Inflammatory macrophage treated with lipopolysaccharide for 4 hours (primary cell): ENCODE measurements around the gene LRRC3.
A peak's percentile ranks its signal among the peaks of the same experiment; 100 is the strongest.

Experiments used
- DNase-seq: peaks from one replicate; pipeline ENCODE4 v3.0.0-alpha.2; 2020

Gene LRRC3

DNA sequence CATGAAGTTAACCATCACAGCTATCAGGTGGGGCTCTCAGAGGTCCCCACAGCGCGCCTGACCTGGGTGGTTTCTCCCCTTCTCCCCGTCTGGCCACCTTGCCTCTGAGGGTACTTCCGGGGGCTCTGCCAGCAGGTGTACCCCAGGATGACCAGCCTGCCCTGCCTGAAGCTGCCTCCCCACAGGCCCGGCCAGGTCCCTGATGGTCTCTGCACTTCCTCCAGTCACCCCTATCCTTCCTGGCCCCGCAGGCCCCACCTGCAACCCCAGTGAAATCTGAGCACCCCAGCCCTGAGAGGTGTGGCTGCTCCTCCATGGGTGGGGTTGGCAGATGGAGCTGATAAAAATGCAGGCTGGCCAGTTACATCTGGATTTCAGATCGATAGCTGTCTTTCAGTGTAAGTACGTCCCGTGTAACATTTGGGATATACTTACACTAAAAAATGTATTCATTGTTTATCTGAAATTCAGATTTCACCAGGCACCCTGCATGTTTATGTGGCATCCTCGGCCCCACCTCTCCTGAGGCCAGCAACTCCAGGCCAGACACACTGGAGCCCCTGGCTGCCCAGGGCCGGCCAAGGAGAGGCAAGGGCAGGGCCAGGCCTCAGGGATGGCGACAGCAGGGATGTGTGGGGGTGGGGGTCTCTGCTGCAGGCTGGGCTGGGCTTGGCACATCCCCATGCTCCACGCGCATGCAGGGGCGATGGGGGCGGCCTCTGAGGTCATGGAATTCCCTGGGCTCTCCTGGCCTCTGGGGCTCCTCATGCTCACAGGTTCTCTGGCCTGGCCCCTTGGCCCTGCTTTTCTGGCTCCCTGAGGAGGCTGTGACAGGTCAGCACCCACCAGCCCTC is 25.1 kb downstream of the LRRC3 start:
- DNase-seq = no peak

- no peak for DNase-seq
Measured at GRCh38 chr21:44482581-44483287, 27.4 kb downstream of the LRRC3 start.

GRCh38 chr21:44483288-44484237 is 28.3 kb downstream of the LRRC3 start:
- DNase-seq = no peak

DNA sequence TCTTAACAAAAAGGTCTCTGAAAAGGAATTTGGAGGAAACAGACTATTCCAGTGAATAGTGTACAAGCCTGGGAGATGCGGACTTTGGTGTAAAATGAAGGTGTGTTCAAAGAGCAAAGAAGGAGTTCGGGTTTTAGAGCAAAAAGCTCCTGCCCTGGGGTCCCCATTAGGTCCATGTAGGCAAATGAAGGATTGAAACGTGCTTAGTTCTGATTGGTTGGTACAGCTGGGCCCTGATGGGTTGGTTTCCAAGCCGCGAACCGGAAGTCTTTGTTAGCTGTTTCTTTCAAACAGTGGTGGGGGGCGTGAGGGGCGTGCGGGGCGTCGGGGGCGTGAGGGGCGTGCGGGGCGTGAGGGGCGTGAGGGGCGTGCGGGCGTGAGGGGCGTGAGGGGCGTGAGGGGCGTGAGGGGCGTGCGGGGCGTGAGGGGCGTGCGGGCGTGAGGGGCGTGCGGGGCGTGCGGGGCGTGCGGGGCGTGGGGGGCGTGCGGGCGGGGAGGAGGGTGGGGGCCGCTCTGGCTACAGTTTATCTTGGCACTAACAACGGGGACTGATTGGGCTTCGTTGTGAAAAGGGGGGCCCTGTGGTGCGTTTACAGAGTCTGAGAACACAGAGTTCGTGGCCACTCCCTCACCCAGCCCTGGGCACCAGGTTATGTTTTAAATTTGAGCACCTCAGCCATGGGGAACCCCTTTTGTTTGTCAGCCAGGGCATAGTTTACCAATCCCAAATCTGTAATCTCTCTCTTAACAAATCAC is 29.4 kb downstream of the LRRC3 start:
- no peak for DNase-seq

GRCh38 chr21:44485254-44485793 is 30.0 kb downstream of the LRRC3 start:
- DNase-seq = no peak

- no peak for DNase-seq
Measured at GRCh38 chr21:44485796-44486195, 30.5 kb downstream of the LRRC3 start.

DNA sequence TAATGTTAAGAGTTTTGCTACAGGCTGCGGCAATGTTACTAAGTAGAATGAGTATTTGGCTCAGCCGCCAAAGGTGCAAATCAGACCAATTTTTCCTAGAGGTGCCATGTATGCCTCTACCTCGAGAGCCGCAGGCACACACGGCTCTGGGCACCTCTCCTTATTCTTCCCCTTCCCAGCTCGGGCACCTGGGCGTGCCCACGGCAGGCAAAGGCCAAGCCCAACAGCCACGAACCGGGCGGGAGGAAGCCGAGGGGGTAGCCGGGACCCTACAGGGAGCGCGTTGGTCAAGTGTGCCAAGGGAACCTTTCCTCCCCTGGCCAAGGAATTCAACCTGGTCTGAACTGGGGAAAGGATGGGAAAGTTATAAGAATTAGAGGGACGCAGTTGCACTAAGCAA is 31.0 kb downstream of the LRRC3 start:
- DNase-seq = no peak

- DNase-seq = peak; percentile 24
Measured at GRCh38 chr21:44487831-44488230, 32.5 kb downstream of the LRRC3 start.

- DNase-seq = no peak
Measured at GRCh38 chr21:44489962-44490361, 34.7 kb downstream of the LRRC3 start.

GRCh38 chr21:44490405-44490804 is 35.1 kb downstream of the LRRC3 start:
- no peak for DNase-seq

DNA sequence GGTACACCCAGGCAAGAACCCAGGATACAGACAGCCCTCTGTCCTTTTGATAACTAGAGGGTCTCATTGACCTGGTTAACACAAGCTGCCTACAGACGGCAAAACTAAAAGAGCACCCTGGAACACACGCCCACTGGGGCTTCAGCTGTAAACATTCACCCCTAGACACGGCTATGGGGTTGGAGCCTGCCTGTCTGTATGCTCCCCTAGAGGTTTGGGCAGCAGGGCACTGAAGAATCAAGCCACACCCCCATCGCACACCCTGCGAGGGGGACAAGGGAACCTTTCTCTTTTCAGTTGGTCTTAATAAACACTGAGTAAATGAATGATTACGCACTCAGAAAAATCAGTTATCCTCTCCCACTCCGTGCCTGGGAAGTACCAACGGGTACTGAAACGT is 35.5 kb downstream of the LRRC3 start:
- DNase-seq = no peak

DNA sequence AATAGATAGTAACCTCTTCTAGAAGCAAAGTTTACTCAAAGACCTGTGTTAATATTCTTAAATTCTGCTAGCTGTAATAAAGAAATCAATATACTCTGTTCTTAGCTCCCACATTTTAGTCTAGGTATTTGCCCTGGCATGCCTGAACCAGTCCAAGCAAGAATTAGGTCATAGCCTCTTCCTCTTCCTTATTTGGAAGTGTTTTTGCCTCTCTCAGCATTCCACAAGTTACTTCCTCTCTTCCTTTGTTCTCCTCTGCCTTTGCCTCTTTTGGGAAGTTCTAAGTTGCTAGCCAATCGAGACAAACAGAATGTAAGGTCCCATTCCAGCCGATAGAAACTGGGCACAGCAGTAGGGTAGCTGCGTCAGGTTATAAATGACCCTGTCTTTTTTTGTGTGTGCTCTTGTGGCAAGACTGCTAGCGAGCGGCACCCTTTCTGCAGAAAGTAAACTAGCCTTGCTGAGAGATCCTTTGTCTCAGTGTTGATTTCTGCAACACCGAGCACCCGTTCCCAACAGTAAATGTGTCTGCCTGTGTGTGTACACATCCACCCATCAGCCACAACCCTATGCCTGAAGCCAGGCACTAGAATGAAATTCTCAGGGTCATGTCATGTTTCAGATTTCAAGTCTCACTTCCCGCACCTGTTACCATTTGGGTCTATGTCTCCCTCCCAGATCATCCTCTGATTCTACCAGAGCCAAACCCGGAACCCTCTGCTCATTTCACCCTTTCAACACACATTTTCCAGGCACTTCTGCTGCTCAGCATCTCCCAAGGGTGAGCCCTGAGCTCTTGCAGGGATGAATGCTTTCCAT is 37.5 kb downstream of the LRRC3 start:
- DNase-seq = peak; percentile 18

DNA sequence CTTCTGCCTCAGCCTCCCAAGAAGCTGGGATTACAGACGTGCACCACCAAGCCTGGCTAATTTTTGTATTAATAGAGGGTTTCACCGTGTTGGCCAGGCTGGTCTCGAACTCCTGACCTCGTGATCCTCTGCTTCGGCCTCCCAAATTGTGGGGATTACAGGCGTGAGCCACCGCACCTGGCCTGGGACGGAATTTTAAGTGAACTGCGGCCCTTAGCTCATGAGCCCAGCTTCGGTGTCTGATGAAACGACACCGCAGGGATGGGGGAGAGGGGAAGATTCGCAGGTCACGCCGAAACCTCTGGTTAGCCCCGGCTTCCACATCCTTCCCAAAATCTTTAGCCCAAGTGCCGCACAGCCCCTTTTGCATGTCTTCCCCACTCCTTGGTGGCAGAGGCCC is 39.1 kb downstream of the LRRC3 start:
- DNase-seq = no peak

DNA sequence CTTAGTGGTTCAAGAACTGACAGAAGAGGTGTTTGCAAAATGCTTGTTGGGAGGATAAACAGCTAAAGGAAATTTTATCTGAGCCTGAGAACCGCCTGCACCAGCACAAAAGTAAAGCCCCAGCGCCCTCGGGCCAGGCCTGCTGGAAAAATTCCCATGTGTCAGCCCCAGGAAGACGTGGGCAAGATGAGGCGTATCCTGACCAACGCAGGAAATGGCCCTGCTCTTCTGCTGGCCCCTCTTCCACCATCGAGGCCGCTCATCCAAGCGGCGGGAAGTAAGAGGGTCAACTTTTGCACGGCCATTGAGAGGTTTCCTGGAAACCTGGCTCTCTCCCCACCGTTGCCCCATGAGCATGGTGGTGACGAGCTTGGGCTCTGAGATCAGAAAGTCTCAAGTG is 39.6 kb downstream of the LRRC3 start:
- no peak for DNase-seq

DNA sequence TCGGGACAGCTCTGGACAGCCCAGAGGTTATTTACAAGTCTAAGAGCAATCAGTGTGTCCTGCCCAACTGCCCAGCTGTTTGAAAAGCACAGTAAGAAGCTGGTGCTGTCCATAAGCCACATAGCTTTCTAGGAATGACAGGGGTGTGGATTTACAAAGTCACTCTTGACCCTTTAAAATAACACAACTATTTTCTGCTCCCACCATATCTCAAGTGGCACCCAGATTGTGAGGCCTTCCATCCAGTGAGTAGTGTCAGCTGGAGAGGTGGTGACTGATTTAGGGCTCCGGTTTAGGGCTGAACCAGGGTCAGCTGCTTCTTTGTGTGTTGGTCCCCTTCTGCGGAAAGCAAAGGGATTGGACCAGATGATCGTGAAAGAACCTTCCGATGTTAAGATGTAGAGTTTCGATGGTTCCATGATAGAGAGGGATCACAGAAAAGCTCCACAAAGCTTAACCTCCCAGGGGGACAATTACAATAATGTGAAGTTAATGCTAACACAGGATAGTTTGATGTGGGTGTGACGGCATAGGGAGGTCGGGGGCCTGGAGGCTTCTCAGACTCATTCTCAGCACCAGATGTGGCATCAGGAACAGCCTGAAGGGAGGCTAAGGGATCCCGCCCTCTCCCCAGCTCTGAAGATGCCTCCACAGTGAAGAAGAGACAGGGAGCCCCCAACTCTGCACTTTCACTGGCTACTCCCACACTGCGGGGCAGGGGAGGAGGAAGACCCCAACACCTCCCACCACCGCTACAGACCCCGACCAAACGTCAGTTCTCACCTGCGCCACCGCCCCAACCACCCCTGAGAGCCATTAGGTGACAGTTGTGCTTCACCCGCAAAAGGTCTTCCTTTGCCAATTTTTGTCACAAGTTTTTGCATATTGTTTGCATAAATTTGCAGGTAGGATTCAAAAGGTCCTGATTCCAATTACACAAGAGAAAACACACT is 40.6 kb downstream of the LRRC3 start:
- DNase-seq = no peak

DNA sequence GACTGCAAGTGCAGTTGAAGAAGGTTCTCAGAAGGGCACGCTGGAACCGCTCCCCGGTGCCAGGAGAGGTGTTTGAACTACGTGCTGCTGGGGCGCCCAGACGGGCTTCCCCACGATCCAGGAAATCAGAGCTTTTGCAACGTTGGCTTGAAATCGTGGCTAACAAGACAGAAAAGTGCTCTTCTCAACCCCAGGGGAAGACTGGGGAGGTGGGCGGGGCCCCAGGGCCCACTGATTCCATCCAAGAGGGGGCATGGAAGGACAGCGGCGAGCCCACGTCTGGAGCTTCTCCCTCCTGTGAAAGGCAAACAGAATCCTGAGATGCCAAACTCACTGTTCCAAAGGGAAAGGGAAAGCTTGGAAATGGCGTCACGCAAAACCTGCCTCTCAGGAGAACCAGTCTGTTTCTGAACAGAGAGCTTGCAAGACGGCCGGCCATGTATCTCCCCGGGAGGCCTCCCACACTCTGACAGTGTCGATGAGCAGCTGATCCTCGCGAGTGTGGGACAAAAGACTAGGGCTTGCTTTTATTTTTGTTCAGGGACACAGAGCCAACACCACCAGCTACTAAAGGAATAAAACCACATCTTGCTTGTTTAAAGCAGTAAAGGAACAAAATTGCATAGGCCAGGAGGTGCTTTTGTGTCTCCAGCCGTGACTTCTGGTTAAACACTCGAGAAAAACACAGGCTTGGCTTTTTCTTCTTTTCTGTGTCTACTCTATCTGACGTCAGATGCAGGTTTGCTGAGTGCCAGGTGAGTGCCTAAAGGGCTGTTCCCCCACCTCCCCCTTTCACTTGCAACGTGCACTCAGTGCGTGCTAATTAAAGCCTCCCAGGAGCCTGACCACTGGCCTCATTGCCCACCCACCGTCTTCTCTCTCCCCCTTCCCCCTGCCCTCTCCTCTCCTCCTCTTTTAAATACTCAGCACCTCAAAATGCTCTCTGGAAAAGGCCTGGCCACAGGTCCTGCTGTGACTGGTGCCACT is 41.5 kb downstream of the LRRC3 start:
- no peak for DNase-seq

DNA sequence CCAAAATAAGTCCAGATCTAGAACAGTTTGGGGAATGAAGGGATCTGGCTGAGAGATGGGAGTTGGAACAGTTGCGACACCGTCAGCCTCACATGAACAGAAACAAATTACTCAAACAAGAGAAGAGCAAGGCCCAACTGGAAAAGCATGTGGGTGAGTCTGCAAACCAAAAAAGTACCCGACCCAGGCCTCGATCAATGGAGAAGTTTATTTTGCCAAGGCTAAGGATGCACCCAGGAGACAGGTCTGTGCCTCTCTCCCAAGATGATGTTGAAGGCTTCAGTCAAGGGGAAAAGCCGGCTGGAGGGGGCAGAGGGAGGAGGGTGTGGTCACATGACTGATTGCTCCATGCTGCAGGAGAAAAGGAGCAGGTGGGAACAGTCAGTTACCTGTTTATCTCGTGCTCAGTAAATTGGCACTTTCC is 42.4 kb downstream of the LRRC3 start:
- DNase-seq = no peak
